Stimulated activated CD8-positive, alpha-beta memory T cell treated with anti-CD3 and anti-CD28 coated beads, Interleukin-15, amount 100 ng/mL, for 48 hours (primary cell): ENCODE results near the gene ZNF804A.
"Not testable (repeated sequence)": the region's sequence is repeated elsewhere in the genome, so short reads cannot be mapped to it uniquely, and the experiment has no call there.

Experiments
- DNase-seq, 2 donors: peaks; one replicate each; pipeline ENCODE4 v3.0.0-alpha.2; 2020; ENCODE audit warnings: low read depth in 2 of 2

ZNF804A gene

GRCh38 chr2:184727813-184728212, 129.5 kb downstream of the ZNF804A start:
- no peak for DNase-seq

DNA sequence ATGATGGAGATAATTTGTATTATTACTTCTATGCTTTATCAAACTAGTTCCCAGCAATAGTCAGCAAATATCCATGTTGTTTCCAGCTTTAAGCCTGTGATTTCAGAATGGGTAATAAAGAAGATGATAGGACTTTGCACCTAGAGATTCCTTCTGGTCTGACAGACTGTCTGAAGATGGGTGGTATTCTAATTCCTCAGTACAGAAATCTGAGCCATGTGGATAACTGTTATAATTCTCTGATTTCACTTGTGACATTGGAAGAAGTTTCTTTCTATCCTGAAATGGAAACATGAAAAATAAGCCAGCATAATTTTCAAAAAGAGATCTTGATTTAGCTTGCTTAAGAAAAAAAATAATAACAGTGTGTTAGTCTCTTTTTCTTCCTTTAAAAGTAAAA, 130.1 kb downstream of the ZNF804A start:
- no peak for DNase-seq

DNA sequence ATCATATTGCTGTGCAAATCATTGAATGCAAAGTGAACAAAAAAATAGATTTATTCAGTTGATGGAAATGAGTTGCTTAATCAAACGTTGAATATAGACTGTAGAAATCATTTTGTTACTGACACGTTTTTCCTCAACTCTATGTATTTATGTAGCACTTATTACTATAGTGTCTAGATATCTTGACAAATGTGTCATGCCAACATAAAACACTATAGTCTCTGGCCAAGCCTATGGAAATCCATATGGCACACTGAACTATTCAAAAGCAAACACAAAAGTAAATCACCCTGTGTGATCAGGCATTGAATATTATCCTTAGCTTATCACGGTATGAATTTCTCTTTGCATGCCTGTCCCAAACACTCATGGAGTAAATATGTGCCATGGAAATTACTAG, 131.3 kb downstream of the ZNF804A start:
- DNase-seq, result no peak

DNA sequence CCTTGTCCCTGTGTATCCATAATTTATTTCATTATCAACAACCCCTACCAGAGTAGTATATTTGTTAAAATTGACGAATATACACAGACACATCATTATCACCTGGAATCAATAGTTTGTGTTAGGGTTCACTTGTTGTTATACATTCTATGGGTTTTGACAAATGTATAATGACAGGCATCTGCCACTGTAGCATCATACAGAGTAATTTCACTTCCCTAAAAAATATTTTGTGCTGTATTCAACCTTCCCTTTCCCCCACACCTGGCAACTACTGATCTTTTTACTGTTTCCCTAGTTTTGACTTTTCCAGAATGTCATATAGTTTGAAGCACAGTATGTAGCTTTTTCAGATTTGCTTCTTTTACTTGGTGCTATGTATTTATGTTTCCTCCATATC, 132.0 kb downstream of the ZNF804A start:
- no peak for DNase-seq

DNA sequence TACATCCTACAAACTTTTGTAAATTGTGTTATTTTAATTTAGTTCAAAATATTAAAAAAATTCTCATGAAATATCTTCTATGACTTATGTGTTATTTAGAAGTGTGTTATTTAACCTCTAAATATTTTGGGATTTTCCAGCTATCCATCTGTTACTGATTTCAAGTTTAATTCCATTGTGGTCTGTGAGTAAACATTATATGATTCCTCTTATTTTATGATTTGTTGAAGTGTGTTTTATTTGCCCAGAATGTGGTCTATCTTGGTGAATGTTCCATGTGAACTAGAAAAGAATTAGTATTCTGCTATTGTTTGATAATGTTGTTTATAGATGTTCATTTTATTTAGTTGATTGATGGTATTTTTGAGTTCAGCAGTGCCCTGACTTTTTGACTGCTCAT, 136.0 kb downstream of the ZNF804A start:
- no peak for DNase-seq

GRCh38 chr2:184735611-184736010, 137.3 kb downstream of the ZNF804A start:
- DNase-seq, result no peak

DNA sequence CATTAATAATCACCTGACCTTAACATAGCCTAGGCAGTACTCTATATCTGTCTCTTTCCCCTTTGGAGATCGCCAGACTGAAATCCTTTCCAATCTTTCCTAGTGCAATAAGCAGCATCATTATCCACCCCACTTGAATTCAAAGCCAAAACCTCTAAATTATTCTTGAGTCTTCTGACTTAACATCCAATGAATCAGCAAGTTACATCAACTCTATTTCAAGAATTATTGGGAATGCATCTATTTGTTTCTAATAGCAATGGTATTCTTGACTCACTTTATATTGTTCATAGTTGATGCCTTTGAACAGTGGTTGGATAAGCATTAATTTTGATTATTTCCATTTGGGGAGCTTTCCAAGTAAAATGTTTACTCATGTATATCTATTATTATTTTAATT, 144.8 kb downstream of the ZNF804A start:
- no peak for DNase-seq

- DNase-seq, result no peak
Measured at GRCh38 chr2:184756161-184756560, 157.8 kb downstream of the ZNF804A start.

DNA sequence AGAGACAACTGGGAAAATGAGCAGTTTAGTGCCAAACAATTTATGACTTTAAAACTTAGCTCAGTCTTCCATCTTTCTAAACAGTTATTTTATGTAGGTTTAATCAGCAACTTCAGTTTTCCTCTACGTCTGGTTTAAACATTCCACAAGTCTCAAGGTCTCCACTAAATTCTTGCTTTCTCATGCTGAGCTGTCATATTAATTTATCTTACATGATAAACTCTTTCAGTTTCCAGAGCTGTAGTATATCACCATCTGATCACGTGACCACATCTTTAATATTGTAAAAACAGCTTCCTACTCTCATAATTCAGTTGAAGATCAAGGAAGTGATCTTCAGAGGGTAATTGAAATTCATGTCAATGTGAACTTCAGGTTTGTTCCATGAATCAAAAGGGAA, 158.6 kb downstream of the ZNF804A start:
- no peak for DNase-seq

DNA sequence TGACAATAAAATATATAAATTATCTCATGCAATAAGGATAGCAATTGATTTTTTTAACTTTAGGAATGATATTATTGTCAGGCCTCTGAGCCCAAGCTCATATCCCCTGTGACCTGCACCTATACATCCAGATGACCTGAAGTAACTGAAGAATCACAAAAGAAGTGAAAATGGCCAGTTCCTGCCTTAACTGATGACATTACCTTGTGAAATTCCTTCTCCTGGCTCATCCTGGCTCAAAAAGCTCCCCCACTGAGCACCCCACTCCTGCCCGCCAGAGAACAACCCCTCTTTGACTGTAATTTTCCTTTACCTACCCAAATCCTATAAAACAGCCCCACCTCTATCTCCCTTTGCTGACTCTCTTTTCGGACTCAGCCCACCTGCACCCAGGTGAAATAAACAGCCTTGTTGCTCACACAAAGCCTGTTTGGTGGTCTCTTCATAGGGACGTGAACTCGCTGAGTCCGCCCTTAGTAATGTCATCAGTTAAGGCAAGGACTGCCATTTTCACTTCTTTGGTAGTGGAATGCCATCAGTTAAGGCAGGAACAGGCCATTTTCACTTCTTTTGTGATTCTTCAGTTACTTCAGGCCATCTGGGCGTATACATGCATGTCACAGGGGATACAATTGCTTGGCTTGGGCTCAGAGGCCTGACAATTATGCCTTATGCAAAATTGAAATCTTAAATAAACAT, 161.4 kb downstream of the ZNF804A start:
- DNase-seq, result not testable (repeated sequence)

DNA sequence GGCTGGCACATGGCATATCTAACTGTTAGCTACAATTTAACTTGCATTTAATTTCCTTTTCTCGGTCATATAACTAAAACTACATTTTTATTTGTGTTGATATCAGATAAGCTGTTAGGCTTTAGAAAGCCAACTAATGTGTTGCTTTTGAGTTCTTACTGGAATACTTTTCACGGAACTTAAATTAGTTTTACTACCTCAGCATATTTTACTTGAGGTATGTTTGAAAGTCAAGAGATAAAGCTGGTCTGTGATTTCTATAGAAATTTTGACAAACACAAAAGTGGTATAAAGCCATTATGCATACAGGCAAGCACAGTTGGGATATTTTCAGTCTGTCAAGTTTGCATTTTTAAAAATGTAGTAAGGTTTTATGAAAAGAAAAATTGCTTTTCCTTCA, 162.6 kb downstream of the ZNF804A start:
- no peak for DNase-seq

DNA sequence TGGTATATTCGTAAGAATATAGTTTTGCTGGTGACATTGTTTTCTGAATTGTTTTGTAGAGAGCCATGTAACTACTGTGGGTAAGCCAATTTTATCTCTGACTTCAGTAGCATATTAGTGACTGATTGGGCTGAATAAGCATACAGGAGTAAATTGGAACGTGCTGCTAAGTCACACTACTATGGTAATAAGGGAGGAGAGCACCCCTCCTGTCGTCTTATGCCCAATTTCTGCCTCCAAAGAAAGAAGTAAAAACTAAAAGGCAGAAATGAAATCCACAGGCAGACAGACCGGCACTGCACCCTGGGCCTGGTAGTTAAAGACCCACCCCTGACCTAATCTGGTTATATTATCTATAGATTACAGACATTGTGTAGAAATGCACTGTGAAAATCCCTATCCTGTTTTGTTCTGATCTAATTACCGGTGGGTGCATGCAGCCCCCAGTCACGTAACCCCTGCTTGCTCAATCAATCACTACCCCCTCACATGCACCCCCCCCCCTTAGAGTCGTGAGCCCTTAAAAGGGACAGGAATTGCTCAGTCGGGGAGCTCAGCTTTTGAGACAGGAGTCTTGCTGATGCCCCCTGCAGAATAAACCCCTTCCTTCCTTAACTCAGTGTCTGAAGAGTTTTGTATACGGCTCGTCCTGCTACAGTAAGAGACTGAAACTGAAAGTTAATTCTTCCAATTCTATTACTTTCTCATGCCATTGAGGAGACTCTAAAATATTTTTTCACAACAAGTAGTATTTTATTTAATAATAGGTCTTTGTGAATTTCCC, 167.0 kb downstream of the ZNF804A start:
- DNase-seq, result no peak

GRCh38 chr2:184767059-184767458, 168.7 kb downstream of the ZNF804A start:
- no peak for DNase-seq

DNA sequence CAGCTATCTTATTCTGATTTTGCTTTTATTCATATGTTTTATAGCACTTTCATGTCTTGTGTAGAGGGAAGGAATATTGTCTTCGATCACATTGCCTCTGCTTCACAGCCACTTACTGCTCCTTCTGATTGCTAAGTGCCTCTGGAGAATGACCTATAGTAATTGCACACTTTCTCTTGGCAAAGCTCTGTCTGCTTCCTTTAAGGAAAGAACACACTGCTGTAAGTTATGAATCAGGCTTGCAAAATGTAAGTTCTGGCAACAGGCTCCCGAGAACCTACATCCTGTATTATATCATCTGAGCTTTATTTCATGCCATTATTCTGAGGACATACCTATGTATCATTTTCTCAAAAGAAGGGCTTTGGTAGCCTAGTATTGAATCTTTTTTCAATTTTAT, 170.7 kb downstream of the ZNF804A start:
- DNase-seq, result no peak

- no peak for DNase-seq
Measured at GRCh38 chr2:184769686-184770085, 171.4 kb downstream of the ZNF804A start.

DNA sequence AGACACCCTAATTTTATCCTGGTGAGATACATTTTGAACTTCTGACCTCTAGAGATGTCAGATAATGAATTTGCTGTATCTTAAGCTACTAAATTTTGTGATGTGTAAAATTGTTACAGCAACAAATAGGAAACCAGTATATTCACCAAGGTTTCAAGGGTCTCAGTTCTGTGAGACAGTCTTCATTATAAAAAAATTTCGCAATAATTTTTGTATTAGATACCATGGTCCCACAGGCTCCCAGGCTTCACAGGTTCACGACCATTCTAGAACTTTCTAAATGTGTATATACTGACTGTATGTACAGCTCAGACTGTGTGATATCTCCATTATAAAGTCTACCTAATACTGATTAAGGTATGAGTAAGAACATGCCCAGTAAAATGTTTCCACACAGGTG, 181.4 kb downstream of the ZNF804A start:
- DNase-seq, result no peak

- no peak for DNase-seq
Measured at GRCh38 chr2:184780384-184780783, 182.1 kb downstream of the ZNF804A start.

GRCh38 chr2:184780944-184781343, 182.6 kb downstream of the ZNF804A start:
- DNase-seq, result no peak

DNA sequence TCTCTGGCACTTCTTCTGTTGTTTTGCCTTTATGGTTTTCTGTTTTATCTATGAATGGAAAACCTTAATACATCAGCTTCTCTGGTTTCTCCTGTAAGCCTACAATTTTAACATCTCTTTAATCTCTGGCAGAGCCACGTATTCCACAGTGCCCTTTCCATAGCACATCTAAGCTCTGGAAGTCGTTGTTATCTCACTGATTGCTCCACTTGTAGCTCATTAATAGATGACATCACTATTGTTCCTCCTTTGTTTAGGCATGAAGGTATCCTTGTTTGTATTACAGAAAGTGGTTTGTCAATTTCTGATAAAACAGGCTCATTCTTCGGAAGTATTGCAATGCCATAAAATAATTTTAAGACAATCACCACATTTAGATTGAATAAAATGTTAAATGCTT, 185.2 kb downstream of the ZNF804A start:
- DNase-seq, result no peak

DNA sequence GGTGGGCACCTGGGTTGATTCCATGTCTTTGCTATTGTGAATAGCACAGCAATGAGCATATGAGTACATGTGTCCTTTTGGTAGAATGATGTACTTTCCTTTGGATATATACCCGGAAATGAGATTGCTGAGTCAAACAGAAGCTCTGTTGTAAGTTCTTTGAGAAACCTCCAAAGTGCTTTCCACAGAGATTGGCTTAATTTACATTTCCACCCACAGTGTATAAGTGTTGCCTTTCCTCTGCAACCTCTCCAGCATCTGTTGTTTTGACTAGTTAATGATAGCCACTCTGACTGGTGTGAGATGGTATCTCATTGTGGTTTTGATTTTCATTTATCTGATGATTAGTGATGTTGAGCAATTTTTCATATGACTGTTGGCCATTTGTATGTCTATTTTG, 194.8 kb downstream of the ZNF804A start:
- no peak for DNase-seq

DNA sequence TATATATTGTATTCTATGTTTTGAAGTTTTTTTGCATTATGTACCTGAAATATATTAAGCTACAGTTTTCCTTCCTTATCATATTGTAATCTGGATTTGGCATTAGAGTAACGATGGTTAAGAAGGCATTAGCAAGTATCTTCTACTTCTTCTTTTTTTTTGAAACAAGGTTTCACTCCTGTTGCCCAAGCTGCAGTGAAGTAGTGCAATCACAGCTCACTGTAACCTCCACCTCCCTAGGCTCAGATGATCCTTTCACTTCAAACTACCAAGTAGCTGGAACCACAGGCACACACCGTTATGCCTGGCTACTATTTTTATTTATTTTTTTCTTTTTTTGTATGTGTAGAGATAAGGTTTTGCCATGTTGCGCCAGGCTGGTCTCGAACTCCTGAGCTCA, 201.1 kb downstream of the ZNF804A start:
- no peak for DNase-seq

DNA sequence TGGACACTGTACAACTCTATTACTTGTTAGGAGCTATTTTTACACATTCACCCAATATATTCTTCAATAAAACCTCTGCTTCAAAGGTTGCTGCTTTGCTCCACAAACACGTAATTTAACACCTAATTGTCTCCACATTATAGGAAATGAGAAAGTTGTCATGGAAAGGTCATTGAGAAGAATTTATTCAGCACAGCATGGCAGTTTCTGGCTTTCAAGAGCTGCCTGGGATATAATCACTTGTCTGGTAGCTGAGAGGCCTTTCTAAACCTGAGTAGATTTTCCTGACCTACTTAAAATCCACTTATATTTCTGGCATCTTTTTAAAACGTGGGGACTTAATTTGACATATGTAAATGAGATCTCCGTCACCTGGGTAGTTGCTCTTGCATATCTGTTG, 216.1 kb downstream of the ZNF804A start:
- no peak for DNase-seq

DNA sequence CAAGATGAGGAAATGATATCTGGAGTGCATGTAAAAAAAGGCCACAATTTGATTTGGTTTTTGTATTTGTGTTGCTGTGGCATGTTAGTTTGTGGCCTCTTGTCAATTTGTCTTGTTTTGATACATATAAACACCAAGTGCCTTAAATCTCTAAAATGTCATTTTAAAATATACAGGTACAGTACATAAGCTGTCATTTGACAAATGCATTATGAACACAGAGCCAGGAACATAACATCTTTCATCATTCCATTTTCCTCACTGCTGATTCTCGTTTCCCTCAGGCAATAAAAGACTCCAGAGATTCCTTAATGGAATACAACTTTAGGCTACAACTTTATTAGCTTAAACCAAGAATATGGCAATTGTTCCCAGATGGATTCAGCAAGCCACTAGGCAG, 217.5 kb downstream of the ZNF804A start:
- no peak for DNase-seq

DNA sequence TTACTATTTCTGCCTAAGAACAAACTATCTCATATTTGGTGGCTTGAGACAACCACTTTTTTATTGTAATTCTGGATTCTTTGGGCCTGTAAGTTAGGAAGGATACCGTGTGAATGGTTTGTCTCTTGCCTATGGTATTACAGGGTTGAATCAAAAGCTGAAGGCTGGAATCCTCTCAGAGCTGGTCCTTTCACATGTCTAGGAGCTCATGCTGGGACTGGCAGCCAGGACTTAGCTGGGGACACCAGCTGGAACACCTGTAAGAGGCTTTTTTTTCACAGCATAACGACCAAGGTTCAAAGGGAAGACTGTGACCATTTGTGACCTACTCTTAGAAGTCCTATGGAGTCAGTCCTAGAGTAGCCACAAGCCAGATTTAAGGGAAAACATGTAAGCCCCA, 226.3 kb downstream of the ZNF804A start:
- no peak for DNase-seq
